ENCODE results near the gene FKTN. TPM values are rescaled to one million over a fixed set of nuclear protein-coding genes. Genes with fewer than 3 reads are reported as not detected.

Gene FKTN
- total and polyA plus RNA-seq, 2 donors (not counting 1 experiment from before 2014, with no cell fraction given) = 5.3 to 16.2 TPM

GRCh38 chr9:105678781-105679180 lies 120.8 kb downstream of the FKTN start:
- H3K27ac Mint-ChIP-seq = no peak overlapping the region
- POLR2A ChIA-PET = interaction anchor here (0.8 kb wide), 1 partner anchor 16 kb away, joined by 5 read pairs; the partner anchor contains the start of gene TAL2
- CTCF ChIA-PET = interaction anchor here (0.6 to 1.7 kb wide), 2 partner anchors 8 to 15 kb away, joined by 3 read pairs; no protein-coding TSS in a partner anchor
- H3K9me3 Mint-ChIP-seq (ENCODE audit: insufficient read depth) = no peaks in the 10 kb centered on the region
- Histone ChIP-seq H3K27me3 (replicated peaks in 1 of 4; ENCODE audit: control extremely low read depth in 1 of 4, control insufficient read depth in 3 of 4, insufficient read depth in 4 of 4, low read length in 3 of 4) (no peaks in the 10 kb centered on the region), H4K20me1 (ENCODE audit: control insufficient read depth, insufficient read depth, low read length, poor library complexity, severe bottlenecking) (no peaks in the 10 kb centered on the region), H3K4me3 (ENCODE audit: control extremely low read depth in 1 of 5, extremely low read depth in 1 of 5, insufficient read depth in 1 of 5, low read depth in 2 of 5, low read length in 4 of 5) (no peak overlapping the region), H3K27ac (ENCODE audit: low read length in 2 of 2) (no peak overlapping the region), H3K9ac (ENCODE audit: low read length) (no peak overlapping the region), H3K79me2 (ENCODE audit: control insufficient read depth, insufficient read depth, low read length) (no peaks in the 10 kb centered on the region), H3K4me2 (replicated peaks; ENCODE audit: low read depth, low read length, poor library complexity, severe bottlenecking) (no peak overlapping the region), H2AFZ (ENCODE audit: insufficient read depth, low read depth, low read length, poor library complexity, severe bottlenecking) (no peak overlapping the region), H3K4me1 (ENCODE audit: control insufficient read depth in 2 of 2, insufficient read depth in 2 of 2, low read length in 2 of 2) (peaks cover 4 to 5% of the 10 kb centered on the region in 2 donors), H3K36me3 (replicated peaks in 1 of 2; ENCODE audit: control extremely low read depth in 1 of 2, control insufficient read depth in 1 of 2, extremely low read depth in 1 of 2, insufficient read depth in 2 of 2, low read length in 1 of 2) (no peaks in the 10 kb centered on the region), H3K9me3 (ENCODE audit: control extremely low read depth in 1 of 3, control insufficient read depth in 2 of 3, insufficient read depth in 1 of 3, low read length in 2 of 3) (peaks cover 0 to 5% (median 0%) of the 10 kb centered on the region in 3 donors)
- TF ChIP-seq CTCF (IDR thresholded peaks at IDR 0.05) = no peak
- no peak for TF ChIP-seq EZH2 (IDR thresholded peaks at IDR 0.05; ENCODE audit: borderline replicate concordance, insufficient read depth, low read depth, low read length, poor library complexity, severe bottlenecking)
- ATAC-seq (ENCODE audit: low read depth) (no peak), DNase-seq (no peak)
- H3K4me1 Mint-ChIP-seq = peaks cover 2% of the 10 kb centered on the region
- H3K27me3 Mint-ChIP-seq = peaks cover 4% of the 10 kb centered on the region
- no peak overlapping the region for H3K4me3 Mint-ChIP-seq
- WGBS (ENCODE audit: insufficient coverage) = no CpG with 5 or more reads among the region's 1 CpG
- intact Hi-C loops (cut with micrococcal nuclease) = no loop called here

DNA sequence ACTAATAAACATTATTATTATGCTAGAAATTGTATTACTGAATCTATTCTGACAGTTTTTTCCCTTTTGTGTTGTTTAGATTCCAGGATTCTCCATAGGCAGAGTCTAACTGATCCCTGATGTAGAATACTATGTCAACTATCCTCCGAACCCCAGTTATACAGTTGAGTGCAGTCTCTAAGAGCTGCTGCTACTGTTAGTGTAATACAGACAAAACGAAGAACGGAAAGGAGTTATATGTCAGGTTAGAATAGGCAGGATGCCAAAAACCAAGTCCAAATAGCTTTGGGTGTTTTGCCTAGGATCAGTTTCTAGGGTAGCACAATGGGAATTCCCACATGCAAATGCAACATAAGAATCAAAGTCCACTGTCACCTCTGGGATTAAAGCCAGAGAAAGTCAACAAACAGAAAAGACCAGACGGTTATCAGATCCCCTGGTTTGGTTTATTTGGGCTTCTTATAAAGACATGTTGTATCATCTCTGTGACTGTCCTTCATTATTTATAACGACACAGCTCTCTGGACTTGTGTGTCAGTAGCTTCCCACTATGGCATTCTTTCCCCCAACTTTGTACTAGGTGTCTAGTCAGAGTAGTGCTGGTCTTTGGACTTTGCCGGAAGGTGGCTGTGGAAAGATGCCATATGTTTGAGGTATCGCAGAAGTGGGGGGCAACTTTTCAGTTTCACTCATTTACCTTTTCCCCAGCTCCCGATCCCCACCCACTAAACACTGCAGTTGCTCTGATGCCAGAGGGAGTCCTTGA lies 121.5 kb downstream of the FKTN start:
- Mint-ChIP-seq H3K4me3 (no peak overlapping the region), H3K27me3 (peaks cover 4% of the 10 kb centered on the region), H3K4me1 (no peaks in the 10 kb centered on the region), H3K27ac (no peak overlapping the region), H3K9me3 (ENCODE audit: insufficient read depth) (no peaks in the 10 kb centered on the region)
- Histone ChIP-seq H3K4me1 (ENCODE audit: control insufficient read depth in 2 of 2, insufficient read depth in 2 of 2, low read length in 2 of 2) (no peaks in the 10 kb centered on the region), H3K36me3 (replicated peaks in 1 of 2; ENCODE audit: control extremely low read depth in 1 of 2, control insufficient read depth in 1 of 2, extremely low read depth in 1 of 2, insufficient read depth in 2 of 2, low read length in 1 of 2) (no peaks in the 10 kb centered on the region), H2AFZ (ENCODE audit: insufficient read depth, low read depth, low read length, poor library complexity, severe bottlenecking) (no peak overlapping the region), H4K20me1 (ENCODE audit: control insufficient read depth, insufficient read depth, low read length, poor library complexity, severe bottlenecking) (no peaks in the 10 kb centered on the region), H3K4me3 (ENCODE audit: control extremely low read depth in 1 of 5, extremely low read depth in 1 of 5, insufficient read depth in 1 of 5, low read depth in 2 of 5, low read length in 4 of 5) (no peak overlapping the region), H3K9ac (ENCODE audit: low read length) (no peak overlapping the region), H3K27ac (ENCODE audit: low read length in 2 of 2) (no peak overlapping the region), H3K79me2 (ENCODE audit: control insufficient read depth, insufficient read depth, low read length) (no peaks in the 10 kb centered on the region), H3K27me3 (replicated peaks in 1 of 4; ENCODE audit: control extremely low read depth in 1 of 4, control insufficient read depth in 3 of 4, insufficient read depth in 4 of 4, low read length in 3 of 4) (no peaks in the 10 kb centered on the region), H3K4me2 (replicated peaks; ENCODE audit: low read depth, low read length, poor library complexity, severe bottlenecking) (no peak overlapping the region), H3K9me3 (ENCODE audit: control extremely low read depth in 1 of 3, control insufficient read depth in 2 of 3, insufficient read depth in 1 of 3, low read length in 2 of 3) (no peaks in the 10 kb centered on the region)
- ATAC-seq (ENCODE audit: low read depth) (no peak), DNase-seq (no peak)
- ChIA-PET CTCF (interaction anchor here (1.3 kb wide), 1 partner anchor 39 kb away, joined by 6 read pairs; no protein-coding TSS in a partner anchor), POLR2A (no interaction called here)
- TF ChIP-seq CTCF (IDR thresholded peaks at IDR 0.05) (no peak), EZH2 (IDR thresholded peaks at IDR 0.05; ENCODE audit: borderline replicate concordance, insufficient read depth, low read depth, low read length, poor library complexity, severe bottlenecking) (no peak)
- intact Hi-C loops (cut with micrococcal nuclease) = no loop called here
- 90% methylated on average over 2 of the region's 8 CpGs for WGBS (ENCODE audit: insufficient coverage)
